ENCODE measurements around the gene ZFPM1. TPM values are rescaled to one million over a fixed set of nuclear protein-coding genes. Genes with fewer than 3 reads are reported as not detected.

Gene ZFPM1
- total and polyA plus RNA-seq, 7 donors = 0.43 to 2.9 (median 2.3) TPM

GRCh38 chr16:88530051-88530857 lies 77.2 kb downstream of the ZFPM1 start:
- ATAC-seq = peak in 1 of 4 donors; percentile 38
- no peaks in the 10 kb centered on the region for H3K36me3 ChIP-seq (ENCODE audit: insufficient read depth in 1 of 2, low read depth in 1 of 2)
- intact Hi-C loops (cut with DNase I) = no loop called here
- 57 to 72% (median 62%) methylated on average over 21 to 27 of the region's 27 CpGs for WGBS, 3 donors
- no peaks in the 10 kb centered on the region for H3K9me3 ChIP-seq
- TF ChIP-seq CTCF (IDR thresholded peaks at IDR 0.05) = no peak
- no peak overlapping the region for H3K4me3 ChIP-seq
- DNase-seq = peak in 1 of 2 donors; percentile 15
- no peaks in the 10 kb centered on the region for H3K27me3 ChIP-seq (ENCODE audit: insufficient read depth in 3 of 3, low read length in 2 of 3)
- peak overlapping the region; percentile 32 for H3K27ac ChIP-seq
- peaks cover 54% of the 10 kb centered on the region for H3K4me1 ChIP-seq

- ATAC-seq (no peak), DNase-seq (no peak)
- Histone ChIP-seq H3K4me3 (no peak overlapping the region), H3K27ac (no peak overlapping the region), H3K27me3 (ENCODE audit: insufficient read depth in 3 of 3, low read length in 2 of 3) (no peaks in the 10 kb centered on the region), H3K9me3 (no peaks in the 10 kb centered on the region), H3K4me1 (peaks cover 52% of the 10 kb centered on the region), H3K36me3 (ENCODE audit: insufficient read depth in 1 of 2, low read depth in 1 of 2) (no peaks in the 10 kb centered on the region)
- WGBS, 3 donors = 73 to 86% (median 79%) methylated on average over 11 of the region's 11 CpGs
- intact Hi-C loops (cut with DNase I) = no loop called here
- TF ChIP-seq CTCF (IDR thresholded peaks at IDR 0.05) = no peak
Observed at GRCh38 chr16:88530858-88531203, 77.8 kb downstream of the ZFPM1 start.

GRCh38 chr16:88531346-88531745 lies 78.3 kb downstream of the ZFPM1 start:
- Histone ChIP-seq H3K4me3 (no peak overlapping the region), H3K27me3 (ENCODE audit: insufficient read depth in 3 of 3, low read length in 2 of 3) (no peaks in the 10 kb centered on the region), H3K36me3 (ENCODE audit: insufficient read depth in 1 of 2, low read depth in 1 of 2) (no peaks in the 10 kb centered on the region), H3K27ac (no peak overlapping the region), H3K9me3 (no peaks in the 10 kb centered on the region), H3K4me1 (peaks cover 47% of the 10 kb centered on the region)
- 86 to 90% (median 90%) methylated on average over 12 of the region's 12 CpGs for WGBS, 3 donors
- ATAC-seq (no peak), DNase-seq (peak; percentile 6 to 32)
- TF ChIP-seq CTCF (IDR thresholded peaks at IDR 0.05) = no peak
- intact Hi-C loops (cut with DNase I) = no loop called here

GRCh38 chr16:88531931-88532433 lies 78.9 kb downstream of the ZFPM1 start:
- 83 to 90% (median 88%) methylated on average over 32 to 34 of the region's 34 CpGs for WGBS, 3 donors
- no peak for TF ChIP-seq CTCF (IDR thresholded peaks at IDR 0.05)
- Histone ChIP-seq H3K4me3 (no peak overlapping the region), H3K27me3 (ENCODE audit: insufficient read depth in 3 of 3, low read length in 2 of 3) (no peaks in the 10 kb centered on the region), H3K9me3 (no peaks in the 10 kb centered on the region), H3K36me3 (ENCODE audit: insufficient read depth in 1 of 2, low read depth in 1 of 2) (no peaks in the 10 kb centered on the region), H3K4me1 (peaks cover 41% of the 10 kb centered on the region), H3K27ac (no peak overlapping the region)
- DNase-seq (peak; percentile 19 to 48), ATAC-seq (no peak)
- intact Hi-C loops (cut with DNase I) = no loop called here
